GM21367 (cell line): Measurements from ENCODE around the gene MIA2.
"Not testable (repeated sequence)": the region's sequence is repeated elsewhere in the genome, so short reads cannot be mapped to it uniquely, and the experiment has no call there.

Experiments used
- ATAC-seq: cut with Tn5 transposase; IDR thresholded peaks from one replicate; pipeline ENCODE4 v1.9.1; 2021; ENCODE audit not compliant: unreplicated experiment

The MIA2 gene

GRCh38 chr14:39233680-39234326 lies at the start of gene MIA2:
MIA2 (plus strand) TSS chr14:39233915; CDS start chr14:39234115, 200 bp downstream.
- ATAC-seq: no peak

GRCh38 chr14:39184628-39185255 lies 49.0 kb upstream of the MIA2 start:
- no peak for ATAC-seq

GRCh38 chr14:39185256-39186049 lies 48.3 kb upstream of the MIA2 start:
- no peak for ATAC-seq

- no peak for ATAC-seq
Observed at GRCh38 chr14:39186941-39187525, 46.7 kb upstream of the MIA2 start.

- no peak for ATAC-seq
Observed at GRCh38 chr14:39203659-39204606, 29.8 kb upstream of the MIA2 start.

GRCh38 chr14:39207430-39207829 lies 26.3 kb upstream of the MIA2 start:
- ATAC-seq: not testable (repeated sequence)

- no peak for ATAC-seq
Observed at GRCh38 chr14:39211109-39211741, 22.5 kb upstream of the MIA2 start.

GRCh38 chr14:39212034-39212433 lies 21.7 kb upstream of the MIA2 start:
- ATAC-seq: no peak

- ATAC-seq: no peak
Observed at GRCh38 chr14:39212693-39213092, 21.0 kb upstream of the MIA2 start.

GRCh38 chr14:39217214-39217879 lies 16.4 kb upstream of the MIA2 start:
- ATAC-seq: no peak

- no peak for ATAC-seq
Observed at GRCh38 chr14:39218171-39218769, 15.4 kb upstream of the MIA2 start.

GRCh38 chr14:39219075-39219499 lies 14.6 kb upstream of the MIA2 start:
- no peak for ATAC-seq

GRCh38 chr14:39220473-39220872 lies 13.2 kb upstream of the MIA2 start:
- ATAC-seq: not testable (repeated sequence)

- no peak for ATAC-seq
Observed at GRCh38 chr14:39228044-39228443, 5.7 kb upstream of the MIA2 start.

GRCh38 chr14:39228509-39229221 lies 5.0 kb upstream of the MIA2 start:
- no peak for ATAC-seq

- ATAC-seq: no peak
Observed at GRCh38 chr14:39229222-39229543, 4.5 kb upstream of the MIA2 start.

- ATAC-seq: no peak
Observed at GRCh38 chr14:39229601-39230110, 4.1 kb upstream of the MIA2 start.

- no peak for ATAC-seq
Observed at GRCh38 chr14:39230416-39231035, 3.2 kb upstream of the MIA2 start.
